Measurements from ENCODE around the gene TFF2.

TFF2 gene

DNA sequence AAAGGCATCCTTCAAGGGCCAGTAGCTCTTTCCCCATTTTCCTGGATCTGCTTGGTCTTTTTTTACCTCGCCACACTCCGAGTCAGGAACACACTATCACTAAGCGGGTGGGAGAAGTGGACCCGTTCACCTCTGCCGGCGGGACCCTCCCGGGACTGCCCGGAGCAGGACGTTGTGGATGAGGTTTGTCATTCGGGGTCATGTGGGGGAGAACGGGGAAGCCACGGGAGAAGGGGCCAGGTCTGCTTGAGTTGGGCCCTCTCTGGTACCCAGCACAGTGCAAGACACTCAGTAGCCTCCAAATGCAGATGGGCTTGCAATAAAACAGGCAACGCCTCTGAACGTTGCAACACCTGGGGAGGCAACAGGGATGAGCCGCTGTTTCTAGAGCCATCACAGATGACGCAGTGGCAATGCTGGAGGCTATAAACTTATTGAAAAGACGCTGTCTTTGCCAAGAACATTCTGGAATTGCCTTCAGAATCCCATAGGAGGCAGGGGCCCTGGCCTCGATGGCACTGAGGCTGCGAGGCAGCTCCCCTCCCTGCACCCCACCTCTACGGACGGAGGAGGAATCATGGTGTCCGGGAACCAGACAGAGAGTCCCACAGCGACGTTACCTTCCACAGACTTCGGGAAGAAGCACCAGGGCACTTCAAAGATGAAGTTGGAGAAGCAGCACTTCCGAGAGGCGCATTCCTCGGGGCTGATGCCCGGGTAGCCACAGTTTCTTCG is 3.8 kb downstream of the TFF2 start:
- H3K4me3 ChIP-seq (ENCODE audit: low read length), result no peak overlapping the region
- TF ChIP-seq, protein P1, sequence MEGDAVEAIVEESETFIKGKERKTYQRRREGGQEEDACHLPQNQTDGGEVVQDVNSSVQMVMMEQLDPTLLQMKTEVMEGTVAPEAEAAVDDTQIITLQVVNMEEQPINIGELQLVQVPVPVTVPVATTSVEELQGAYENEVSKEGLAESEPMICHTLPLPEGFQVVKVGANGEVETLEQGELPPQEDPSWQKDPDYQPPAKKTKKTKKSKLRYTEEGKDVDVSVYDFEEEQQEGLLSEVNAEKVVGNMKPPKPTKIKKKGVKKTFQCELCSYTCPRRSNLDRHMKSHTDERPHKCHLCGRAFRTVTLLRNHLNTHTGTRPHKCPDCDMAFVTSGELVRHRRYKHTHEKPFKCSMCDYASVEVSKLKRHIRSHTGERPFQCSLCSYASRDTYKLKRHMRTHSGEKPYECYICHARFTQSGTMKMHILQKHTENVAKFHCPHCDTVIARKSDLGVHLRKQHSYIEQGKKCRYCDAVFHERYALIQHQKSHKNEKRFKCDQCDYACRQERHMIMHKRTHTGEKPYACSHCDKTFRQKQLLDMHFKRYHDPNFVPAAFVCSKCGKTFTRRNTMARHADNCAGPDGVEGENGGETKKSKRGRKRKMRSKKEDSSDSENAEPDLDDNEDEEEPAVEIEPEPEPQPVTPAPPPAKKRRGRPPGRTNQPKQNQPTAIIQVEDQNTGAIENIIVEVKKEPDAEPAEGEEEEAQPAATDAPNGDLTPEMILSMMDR (conservative IDR thresholded peaks at IDR 0.05; ENCODE audit: low read depth, low read length), result no peak
- no peak for DNase-seq (ENCODE audit: low read depth)

DNA sequence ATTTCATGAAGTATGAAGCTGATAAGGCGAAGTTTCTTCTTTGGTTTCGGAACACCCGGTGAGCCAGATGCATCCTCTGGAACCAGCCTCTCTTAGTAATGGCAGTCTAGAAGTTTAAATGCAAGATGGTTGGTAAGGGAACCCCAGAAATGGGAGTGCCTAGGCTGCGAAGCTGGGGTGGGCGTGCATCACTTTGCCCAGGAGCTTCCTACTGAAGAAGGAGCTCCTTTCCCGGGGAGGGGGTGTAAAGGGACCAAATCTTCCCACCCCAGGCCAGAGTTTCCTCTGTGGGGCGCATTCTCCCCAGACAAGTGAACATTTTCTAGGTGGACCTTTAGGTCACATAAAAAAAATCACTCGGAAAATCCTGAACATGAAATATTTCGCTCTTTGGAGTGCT is 4.4 kb downstream of the TFF2 start:
- TF ChIP-seq, protein P1 (conservative IDR thresholded peaks at IDR 0.05; ENCODE audit: low read depth, low read length), result no peak
- DNase-seq (ENCODE audit: low read depth), result no peak
- H3K4me3 ChIP-seq (ENCODE audit: low read length), result no peak overlapping the region

DNA sequence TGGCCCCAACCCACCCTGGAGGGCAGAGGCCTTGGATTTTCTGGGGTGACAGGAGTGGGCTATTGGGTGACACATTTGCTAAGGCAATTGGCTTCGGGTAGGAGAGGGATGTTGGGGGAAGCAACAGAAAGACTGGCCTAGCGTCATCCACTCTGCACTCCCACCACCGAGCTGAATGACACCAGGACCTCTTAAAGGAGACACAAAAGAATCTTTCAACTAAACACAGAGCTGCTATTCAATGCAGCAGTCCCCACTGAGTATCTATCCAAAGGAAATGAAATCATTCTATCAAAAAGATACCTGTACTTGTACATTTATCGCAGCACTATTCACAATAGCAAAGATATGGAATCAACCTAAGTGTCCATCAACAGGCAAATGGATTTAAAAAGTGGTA is 6.2 kb downstream of the TFF2 start:
- H3K4me3 ChIP-seq (ENCODE audit: low read length), result no peak overlapping the region
- TF ChIP-seq, protein P1 (conservative IDR thresholded peaks at IDR 0.05; ENCODE audit: low read depth, low read length), result no peak
- no peak for DNase-seq (ENCODE audit: low read depth)

DNA sequence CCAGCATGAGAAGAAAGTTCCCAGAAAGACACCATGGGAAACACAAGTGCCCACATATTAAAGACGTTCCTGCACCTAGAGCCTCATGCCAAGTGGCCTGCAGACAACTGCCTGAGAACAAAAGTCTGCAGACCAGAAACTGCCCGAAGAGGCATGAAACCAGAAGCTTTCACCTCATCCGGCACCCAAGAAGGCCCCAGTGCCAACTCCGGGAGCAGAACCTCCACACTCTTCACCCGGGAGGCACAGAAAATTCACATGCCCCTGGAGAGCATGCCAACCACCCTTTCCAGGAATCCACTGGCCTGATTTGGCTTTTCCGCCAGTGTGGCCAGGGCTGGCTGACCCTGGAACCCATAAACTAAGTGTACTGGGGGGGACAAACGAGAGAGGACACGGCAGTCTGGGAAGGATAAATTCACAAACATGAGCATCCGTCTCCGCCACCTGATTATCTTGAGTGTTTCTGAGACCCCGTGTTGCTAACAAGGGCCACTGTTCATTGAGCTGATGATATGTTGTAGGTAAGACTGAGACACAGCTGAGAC is 6.8 kb downstream of the TFF2 start:
- H3K4me3 ChIP-seq (ENCODE audit: low read length), result no peak overlapping the region
- TF ChIP-seq, protein P1 (conservative IDR thresholded peaks at IDR 0.05; ENCODE audit: low read depth, low read length), result no peak
- no peak for DNase-seq (ENCODE audit: low read depth)

DNA sequence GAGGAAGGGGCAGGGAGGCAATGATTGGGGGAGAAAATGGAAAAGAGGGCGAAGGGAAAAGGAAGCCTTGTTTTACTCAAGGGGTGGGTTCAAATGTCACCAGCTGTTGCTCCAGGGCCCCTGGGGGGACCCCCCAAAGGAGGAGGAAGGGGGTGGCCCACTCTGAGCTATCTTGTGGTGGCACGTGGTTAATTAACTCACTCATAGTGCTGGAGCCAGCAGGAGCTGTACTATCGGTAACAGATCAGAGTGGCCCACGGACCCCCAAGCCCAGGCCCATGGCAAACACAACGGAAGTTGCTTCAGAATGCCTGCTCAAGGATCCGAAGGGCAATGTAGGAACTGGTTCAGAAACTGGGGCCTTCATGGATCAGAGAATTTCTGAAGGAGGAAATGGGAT is 7.2 kb downstream of the TFF2 start:
- H3K4me3 ChIP-seq (ENCODE audit: low read length), result no peak overlapping the region
- no peak for DNase-seq (ENCODE audit: low read depth)
- TF ChIP-seq, protein P1 (conservative IDR thresholded peaks at IDR 0.05; ENCODE audit: low read depth, low read length), result no peak

DNA sequence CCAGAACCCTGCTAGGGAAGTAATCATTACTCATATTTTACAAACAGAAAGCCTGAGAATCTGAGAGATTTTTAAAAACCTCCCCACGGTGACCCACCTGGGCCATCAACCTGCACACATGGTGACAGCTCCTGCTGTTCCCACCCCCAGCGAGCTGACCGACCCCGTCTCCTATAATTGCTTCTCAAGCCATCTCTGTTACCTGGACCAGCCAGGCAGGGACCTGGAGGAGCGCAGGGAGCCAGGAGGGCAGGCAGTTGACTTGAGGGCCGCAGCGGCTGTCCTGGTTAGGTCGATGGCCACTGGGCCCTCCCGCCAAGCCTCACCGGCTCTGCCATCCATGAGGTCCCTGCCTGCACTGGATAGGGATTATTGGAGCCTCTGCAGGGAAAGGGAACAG is 7.7 kb downstream of the TFF2 start:
- DNase-seq (ENCODE audit: low read depth), result no peak
- TF ChIP-seq, protein P1 (conservative IDR thresholded peaks at IDR 0.05; ENCODE audit: low read depth, low read length), result no peak
- H3K4me3 ChIP-seq (ENCODE audit: low read length), result no peak overlapping the region

All from retinal pigment epithelial cell (primary cell).